Stomach smooth muscle (tissue), 2 donors: ENCODE measurements around the gene CSRP3.

Source experiments
- H3K27ac ChIP-seq: one replicate; pipeline ENCODE4 v1.7.0; 2013; ENCODE audit warnings: mild to moderate bottlenecking, low read length, inconsistent platforms
- H3K27me3 ChIP-seq, 2 donors: one replicate each; pipeline ENCODE4 v1.7.0; 2013; ENCODE audit warnings: low read length in 2 of 2; ENCODE audit not compliant: insufficient read depth in 2 of 2, control insufficient read depth in 1 of 2
- H3K36me3 ChIP-seq, 2 donors: one replicate each; pipeline ENCODE4 v1.7.0; 2013; ENCODE audit warnings: low read length in 2 of 2; ENCODE audit not compliant: control insufficient read depth in 2 of 2, insufficient read depth in 2 of 2
- H3K4me1 ChIP-seq: one replicate; pipeline ENCODE4 v1.7.0; 2013; ENCODE audit warnings: low read length; ENCODE audit not compliant: control insufficient read depth, insufficient read depth
- H3K4me3 ChIP-seq, 2 donors: one replicate each; pipeline ENCODE4 v1.7.0; 2013; ENCODE audit warnings: low read length in 2 of 2
- H3K9ac ChIP-seq, 2 donors: one replicate each; pipeline ENCODE4 v1.7.0; 2013; ENCODE audit warnings: low read length in 2 of 2, mild to moderate bottlenecking in 1 of 2
- H3K9me3 ChIP-seq, 2 donors: one replicate each; pipeline ENCODE4 v1.7.0; 2013; ENCODE audit warnings: low read length in 2 of 2; ENCODE audit not compliant: control insufficient read depth in 2 of 2
- donor health status: healthy.
- donor health status: Pancreatic carcinoma.

Gene CSRP3

DNA sequence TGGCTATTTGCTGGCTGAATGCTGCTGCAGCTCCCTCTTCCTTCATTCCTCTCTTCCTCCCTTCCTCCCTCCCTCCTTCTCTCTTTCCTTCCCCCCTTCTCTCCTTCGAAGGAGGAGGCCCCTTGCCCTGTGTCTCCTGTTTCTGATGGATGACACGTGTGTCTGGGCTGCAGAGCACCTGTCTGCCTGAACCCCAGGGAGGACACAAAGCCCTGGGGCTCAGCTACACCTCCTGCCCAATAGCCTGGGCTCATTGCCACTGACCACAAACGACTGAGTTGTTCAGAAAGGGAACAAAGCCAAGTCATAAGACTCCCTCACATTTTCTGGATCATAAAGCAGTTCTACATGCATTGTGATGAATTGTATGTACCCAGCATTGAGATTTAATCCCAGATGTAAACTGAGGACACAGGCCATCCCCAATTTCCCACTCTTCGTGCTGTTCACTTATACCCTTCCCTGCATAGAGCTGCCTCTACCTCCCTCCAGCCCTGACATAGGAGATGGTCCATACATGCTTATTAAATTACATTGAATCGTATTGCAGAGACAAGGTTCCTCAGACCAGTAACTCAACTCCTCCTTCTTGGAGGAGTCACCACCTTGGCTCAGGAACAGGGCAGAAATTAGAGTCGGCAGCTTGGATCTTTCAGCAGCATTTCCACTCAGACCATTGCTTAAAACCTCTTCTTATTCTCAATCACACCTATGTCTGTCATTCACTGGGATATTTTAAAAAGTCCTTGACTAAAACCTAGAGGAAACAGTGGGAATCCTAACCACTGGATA, 1.2 kb downstream of the CSRP3 start:
- no peak overlapping the region for H3K27ac ChIP-seq
- H3K4me3 ChIP-seq: no peak overlapping the region
- peaks cover 0 to 2% of the 10 kb centered on the region in 2 donors for H3K27me3 ChIP-seq
- no peaks in the 10 kb centered on the region for H3K4me1 ChIP-seq
- peaks cover 2 to 3% of the 10 kb centered on the region in 2 donors for H3K9me3 ChIP-seq
- H3K36me3 ChIP-seq: no peaks in the 10 kb centered on the region
- no peak overlapping the region for H3K9ac ChIP-seq

DNA sequence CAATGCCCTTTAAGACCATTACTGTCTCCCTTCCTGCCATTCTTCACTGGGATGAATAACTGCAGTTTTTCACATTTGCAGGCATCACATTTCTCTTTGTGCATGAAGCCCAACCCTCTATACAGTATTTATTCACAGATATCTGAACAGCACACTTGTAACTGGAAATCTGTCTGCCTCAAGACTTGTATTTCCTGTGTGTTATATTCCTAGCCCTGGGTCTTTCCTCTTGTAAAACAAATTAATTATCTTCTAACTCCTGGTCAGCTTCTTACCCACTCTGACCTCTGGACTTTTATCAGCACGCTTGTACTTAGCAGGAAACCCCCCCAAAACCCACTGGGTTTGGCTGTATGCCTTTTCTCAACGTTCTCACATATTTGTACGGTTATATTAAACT, 2.0 kb downstream of the CSRP3 start:
- Histone ChIP-seq H3K4me1 (no peaks in the 10 kb centered on the region), H3K27ac (no peak overlapping the region), H3K27me3 (peaks cover 0 to 2% of the 10 kb centered on the region in 2 donors), H3K36me3 (no peaks in the 10 kb centered on the region), H3K9me3 (peaks cover 2 to 3% of the 10 kb centered on the region in 2 donors), H3K9ac (no peak overlapping the region), H3K4me3 (no peak overlapping the region)

DNA sequence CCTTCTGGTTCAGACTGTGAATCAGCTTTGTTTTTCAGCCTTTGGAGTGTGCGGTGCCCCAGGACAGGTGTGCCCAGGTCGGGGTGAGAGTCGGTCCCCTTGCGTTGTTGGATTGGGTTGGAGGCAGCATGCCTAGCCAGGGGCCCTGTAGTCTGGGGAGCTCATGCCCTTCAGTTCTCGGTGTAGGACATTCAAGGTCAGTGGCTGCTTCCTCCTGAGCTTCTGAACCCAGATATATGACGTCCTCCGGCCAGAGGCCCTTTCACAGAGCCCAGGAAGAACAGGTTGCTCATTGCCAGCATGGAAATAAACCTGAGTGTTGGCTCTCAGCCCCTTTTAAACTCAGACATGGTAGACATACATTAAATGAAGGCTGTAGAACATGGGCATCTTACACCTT, 2.7 kb downstream of the CSRP3 start:
- peaks cover 2 to 3% of the 10 kb centered on the region in 2 donors for H3K9me3 ChIP-seq
- no peaks in the 10 kb centered on the region for H3K36me3 ChIP-seq
- no peak overlapping the region for H3K9ac ChIP-seq
- no peak overlapping the region for H3K27ac ChIP-seq
- peaks cover 0 to 2% of the 10 kb centered on the region in 2 donors for H3K27me3 ChIP-seq
- H3K4me1 ChIP-seq: no peaks in the 10 kb centered on the region
- no peak overlapping the region for H3K4me3 ChIP-seq

DNA sequence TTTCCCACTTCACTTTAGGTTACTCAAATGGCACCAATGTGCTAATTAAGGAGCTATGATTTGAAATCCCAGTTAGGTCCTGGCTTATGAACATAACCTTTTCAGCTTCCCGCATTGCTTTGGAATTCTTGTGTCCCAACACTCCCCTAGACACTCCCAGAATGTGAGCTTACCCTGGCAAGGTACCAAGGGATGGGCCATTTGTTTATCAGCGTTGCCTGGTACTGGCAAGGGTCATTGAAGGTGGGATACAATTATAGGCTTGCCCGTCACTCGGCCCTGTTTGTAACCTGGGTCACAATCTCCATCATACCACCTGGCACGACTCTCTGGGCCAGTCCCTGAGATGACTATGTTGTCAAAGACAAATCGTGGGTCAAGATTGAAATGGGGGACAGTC, 5.4 kb downstream of the CSRP3 start:
- no peak overlapping the region for H3K9ac ChIP-seq
- no peaks in the 10 kb centered on the region for H3K4me1 ChIP-seq
- no peaks in the 10 kb centered on the region for H3K36me3 ChIP-seq
- H3K9me3 ChIP-seq: peaks cover 0 to 3% of the 10 kb centered on the region in 2 donors
- H3K27ac ChIP-seq: no peak overlapping the region
- H3K4me3 ChIP-seq: no peak overlapping the region
- H3K27me3 ChIP-seq: peaks cover 0 to 2% of the 10 kb centered on the region in 2 donors

DNA sequence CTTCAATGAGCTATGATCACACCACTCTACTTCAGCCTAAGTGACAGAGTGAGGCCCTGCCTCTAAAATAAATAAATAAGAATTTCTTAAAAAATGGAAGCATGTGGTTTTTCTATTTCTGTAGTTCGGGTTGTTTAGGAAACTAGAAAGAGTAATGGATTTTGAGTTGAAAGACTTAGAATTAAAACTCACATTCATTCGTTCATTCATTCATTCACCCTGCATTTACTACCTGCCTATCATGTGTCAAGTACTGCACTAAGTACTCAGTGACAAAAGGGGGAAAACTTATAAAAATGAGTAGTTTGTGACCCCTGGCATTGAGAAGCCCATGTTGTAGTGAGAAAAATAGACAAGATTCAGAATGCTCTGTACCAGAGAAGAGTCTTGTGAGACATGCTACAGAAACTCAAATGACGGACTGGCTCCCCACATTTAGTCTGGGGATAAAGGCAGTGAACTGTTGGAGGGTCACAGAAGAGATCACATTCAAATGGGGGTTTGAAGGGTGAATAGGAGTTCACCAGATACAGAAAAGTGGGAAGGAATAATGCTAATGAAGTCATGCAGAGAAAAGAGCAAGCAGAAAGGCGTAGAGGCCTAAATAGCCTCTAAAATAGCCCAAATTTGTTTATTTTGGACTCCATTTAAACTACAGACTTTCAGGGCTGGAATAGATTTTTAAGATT, 7.0 kb downstream of the CSRP3 start:
- Histone ChIP-seq H3K9ac (no peak overlapping the region), H3K36me3 (no peaks in the 10 kb centered on the region), H3K27me3 (peaks cover 0 to 2% of the 10 kb centered on the region in 2 donors), H3K4me3 (no peak overlapping the region), H3K9me3 (no peaks in the 10 kb centered on the region), H3K4me1 (no peaks in the 10 kb centered on the region), H3K27ac (no peak overlapping the region)

DNA sequence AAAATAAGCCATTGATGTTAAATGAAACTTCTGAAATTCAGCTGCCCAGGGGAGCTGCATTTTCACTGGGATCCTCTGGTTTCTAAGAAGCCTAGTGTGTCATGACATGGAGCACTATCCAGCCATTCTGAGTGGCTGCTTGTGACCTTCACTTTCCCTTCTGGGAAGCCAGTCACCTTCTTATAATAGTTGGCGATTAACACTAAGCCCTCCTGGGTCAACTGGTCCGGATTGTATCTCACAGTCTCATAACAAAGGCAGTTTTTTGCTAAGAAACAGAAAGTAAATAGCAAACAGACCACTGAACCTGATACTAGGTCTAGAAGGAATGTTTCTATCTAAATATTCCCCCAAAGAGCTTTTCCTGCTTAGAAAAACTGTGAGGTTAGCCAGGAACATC, 7.9 kb downstream of the CSRP3 start:
- no peak overlapping the region for H3K27ac ChIP-seq
- H3K4me1 ChIP-seq: no peaks in the 10 kb centered on the region
- no peaks in the 10 kb centered on the region for H3K27me3 ChIP-seq

DNA sequence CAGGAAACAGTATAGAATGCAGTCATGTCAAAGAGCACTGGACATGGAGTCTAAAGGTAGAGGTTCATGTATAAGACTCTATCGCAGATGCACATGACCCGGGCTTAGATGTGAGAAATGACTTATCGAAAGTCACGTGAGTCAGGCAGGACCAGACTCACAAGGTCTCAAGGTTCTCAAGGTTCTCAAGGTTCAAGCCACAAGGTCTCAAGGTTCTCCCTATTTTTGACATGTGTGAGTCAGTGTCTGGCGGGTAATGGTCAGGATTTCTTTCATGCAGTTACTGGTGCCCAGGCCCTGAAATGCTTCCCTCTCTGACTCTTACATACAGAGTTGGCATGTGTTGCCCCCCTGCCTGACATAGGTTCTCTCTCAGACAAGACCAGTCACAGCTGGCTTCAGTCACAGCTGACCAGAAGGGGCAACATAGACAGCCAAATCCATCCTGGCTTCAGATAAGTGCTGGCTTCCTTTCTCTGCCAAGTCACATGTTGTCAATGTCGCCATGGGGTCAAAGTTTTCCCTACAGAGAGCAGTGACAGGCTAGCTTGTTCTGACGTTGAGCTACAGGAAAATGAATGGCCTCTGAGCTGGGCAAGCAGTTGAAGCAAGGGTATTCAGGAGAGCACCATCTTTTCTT, 10.1 kb downstream of the CSRP3 start:
- Histone ChIP-seq H3K36me3 (no peaks in the 10 kb centered on the region), H3K27ac (no peak overlapping the region), H3K4me3 (no peak overlapping the region), H3K27me3 (no peaks in the 10 kb centered on the region), H3K4me1 (no peaks in the 10 kb centered on the region), H3K9ac (no peak overlapping the region), H3K9me3 (no peaks in the 10 kb centered on the region)

More for the DNA sequence above, 7.9 kb downstream of the CSRP3 start:
- Histone ChIP-seq H3K36me3 (no peaks in the 10 kb centered on the region), H3K9ac (no peak overlapping the region), H3K9me3 (no peaks in the 10 kb centered on the region), H3K4me3 (no peak overlapping the region)

DNA sequence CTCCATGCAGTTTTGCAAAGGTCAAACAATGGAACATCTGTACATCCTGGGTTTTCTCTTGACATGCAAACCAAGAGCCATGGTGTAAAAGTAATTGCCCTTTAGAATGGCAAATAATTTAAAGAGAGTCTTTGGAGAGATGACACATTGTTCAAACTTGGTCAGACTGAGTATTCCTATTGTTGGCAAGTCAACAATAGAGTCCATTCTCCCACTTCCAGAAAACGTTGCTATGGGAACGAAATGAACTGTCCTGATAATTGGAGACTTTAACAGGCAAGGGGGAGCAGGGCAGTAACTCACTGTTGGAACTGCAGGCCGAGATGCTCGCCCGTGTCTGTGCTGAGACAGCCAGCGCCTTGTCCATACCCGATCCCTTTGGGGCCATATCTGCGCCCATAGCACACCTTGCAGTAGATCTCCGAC, 13.9 kb downstream of the CSRP3 start:
- Histone ChIP-seq H3K36me3 (no peaks in the 10 kb centered on the region), H3K4me1 (no peaks in the 10 kb centered on the region), H3K4me3 (no peak overlapping the region), H3K9ac (no peak overlapping the region), H3K27ac (no peak overlapping the region), H3K27me3 (no peaks in the 10 kb centered on the region), H3K9me3 (no peaks in the 10 kb centered on the region)

DNA sequence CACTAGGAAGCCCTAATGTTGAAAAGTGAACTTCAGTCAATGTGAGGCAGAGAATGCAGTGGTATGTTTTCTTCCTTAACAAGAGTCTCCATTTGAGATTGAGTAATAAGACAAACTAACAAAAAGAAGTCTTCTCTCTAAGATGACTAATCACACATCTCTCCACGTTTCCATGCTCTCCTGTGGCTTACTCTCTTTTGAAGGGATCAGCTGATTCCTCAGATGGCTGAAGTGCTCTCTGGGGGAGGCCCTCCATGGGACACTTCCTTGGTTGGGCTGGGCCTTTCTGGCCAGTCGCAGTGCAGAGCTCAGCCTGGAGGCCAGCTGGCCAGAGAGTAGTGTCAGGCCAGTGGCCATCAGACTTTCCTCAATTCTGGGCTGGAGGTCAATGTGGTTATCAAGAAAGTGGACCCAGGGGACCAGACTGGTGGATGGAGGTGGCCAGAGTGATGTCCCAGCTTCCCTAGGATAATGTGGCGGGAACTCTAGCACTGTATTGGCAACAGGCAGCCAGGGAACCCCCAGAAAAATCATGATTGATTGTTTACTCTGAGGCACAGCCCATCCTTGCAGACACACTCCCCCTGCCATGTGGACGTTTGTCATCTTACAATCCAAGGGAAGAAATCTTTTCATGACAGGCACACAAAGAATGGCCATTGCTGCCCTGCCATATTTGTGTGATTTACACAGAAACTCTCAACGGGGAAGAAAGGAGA, 14.5 kb downstream of the CSRP3 start:
- no peak overlapping the region for H3K4me3 ChIP-seq
- H3K9me3 ChIP-seq: no peaks in the 10 kb centered on the region
- H3K9ac ChIP-seq: no peak overlapping the region
- H3K27ac ChIP-seq: no peak overlapping the region
- no peaks in the 10 kb centered on the region for H3K36me3 ChIP-seq
- no peaks in the 10 kb centered on the region for H3K27me3 ChIP-seq
- H3K4me1 ChIP-seq: no peaks in the 10 kb centered on the region

DNA sequence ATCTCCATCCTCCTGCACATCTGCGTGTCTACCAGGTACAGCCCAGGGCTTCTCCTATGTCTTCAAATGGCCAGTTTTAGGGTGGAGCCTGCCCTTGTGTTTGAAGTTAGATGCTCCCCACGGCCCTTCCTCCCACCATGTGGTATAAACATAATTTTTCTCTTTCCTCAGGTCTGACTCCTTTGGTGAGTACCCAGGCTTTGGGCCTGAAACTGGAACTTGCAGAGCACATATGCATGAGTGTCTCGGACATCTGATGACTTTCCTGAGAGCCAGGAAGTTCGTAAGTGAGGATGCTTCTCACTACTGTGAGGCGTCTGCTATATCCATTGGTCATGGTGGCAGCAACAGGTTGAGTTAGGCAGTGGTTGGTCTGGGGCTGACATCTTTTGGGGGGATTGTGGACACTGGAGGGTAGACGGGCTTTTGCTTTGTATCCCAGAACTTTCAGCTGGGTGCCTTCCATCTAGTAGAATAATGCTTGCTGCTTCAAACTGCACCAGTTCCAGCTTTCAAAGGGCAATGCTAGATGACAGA, 16.2 kb downstream of the CSRP3 start:
- Histone ChIP-seq H3K9me3 (no peaks in the 10 kb centered on the region), H3K4me3 (no peak overlapping the region), H3K36me3 (no peaks in the 10 kb centered on the region), H3K27me3 (no peaks in the 10 kb centered on the region), H3K4me1 (no peaks in the 10 kb centered on the region), H3K27ac (no peak overlapping the region), H3K9ac (no peak overlapping the region)
